GM12891 (cell line): ENCODE measurements around the gene CPO.

Experiments
- PAX5 ChIP-seq: IDR thresholded peaks from 2 replicates; pipeline ENCODE4 v1.6.1; 2011; ENCODE audit warnings: low read length, moderate library complexity, mild to moderate bottlenecking; ENCODE audit not compliant: insufficient read depth, severe bottlenecking
- POLR2A ChIP-seq: IDR thresholded peaks from 2 replicates; pipeline ENCODE4 v1.6.1; 2011; ENCODE audit warnings: low read depth, low read length, control low read depth
- POLR2AphosphoS5 ChIP-seq: IDR thresholded peaks from 2 replicates; pipeline ENCODE4 v1.6.1; 2011; ENCODE audit warnings: low read depth, low read length, control low read depth
- TAF1 ChIP-seq: IDR thresholded peaks from 2 replicates; pipeline ENCODE4 v1.6.1; 2011; ENCODE audit warnings: low read depth, low read length, control low read depth

DNA sequence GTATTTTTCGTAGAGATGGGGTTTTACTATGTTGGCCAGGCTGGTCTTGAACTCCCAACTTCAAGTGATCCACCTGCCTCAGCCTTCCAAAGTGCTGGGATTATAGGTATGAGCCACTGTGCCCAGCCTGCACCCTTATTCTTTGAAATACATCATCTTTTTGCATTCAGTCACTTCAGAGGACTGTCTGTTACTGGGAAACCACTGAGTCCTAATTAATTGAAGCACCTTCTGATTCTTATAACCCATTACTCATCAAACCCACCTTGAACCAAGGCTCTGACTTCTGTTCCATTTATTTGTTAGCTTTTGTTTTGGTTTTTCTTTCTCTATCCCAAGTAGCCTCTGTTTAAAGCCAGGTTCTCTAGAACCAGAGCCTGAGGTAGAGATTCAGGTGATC, 49.6 kb downstream of the CPO start:
- TF ChIP-seq POLR2A (no peak), TAF1 (no peak), POLR2AphosphoS5 (no peak), PAX5 (no peak)
